NOMO-1 treated with DMSO at 0.1 percent for 48 hours (cell line): ENCODE results near the gene FERD3L.

Source experiments
- DNase-seq: peaks from one replicate; lab custom pipeline; 2025; ENCODE audit not compliant: unreplicated experiment; lab: John Stamatoyannopoulos, UW

Gene FERD3L

GRCh38 chr7:19117091-19117869, 27.9 kb downstream of the FERD3L start, which contains the start of gene TWIST1:
Gene TWIST1, minus strand, starts transcription at chr7:19117636. Its CDS starts 315 bp downstream, at chr7:19117321.
- DNase-seq = no peak

- DNase-seq = peak; percentile 11
These were observed 28.8 kb downstream of the FERD3L start for GRCh38 chr7:19116121-19117090.

GRCh38 chr7:19114551-19114855, 30.7 kb downstream of the FERD3L start:
- DNase-seq = no peak

GRCh38 chr7:19113855-19114550, 31.2 kb downstream of the FERD3L start:
- DNase-seq = no peak

GRCh38 chr7:19113002-19113350, 32.2 kb downstream of the FERD3L start:
- no peak for DNase-seq

GRCh38 chr7:19112274-19113001, 32.8 kb downstream of the FERD3L start:
- DNase-seq = no peak

- no peak for DNase-seq
These were observed 33.5 kb downstream of the FERD3L start for GRCh38 chr7:19111474-19112273.

- no peak for DNase-seq
These were observed 34.4 kb downstream of the FERD3L start for GRCh38 chr7:19110776-19111175.

GRCh38 chr7:19110026-19110730, 35.0 kb downstream of the FERD3L start:
- no peak for DNase-seq

GRCh38 chr7:19109000-19109946, 35.9 kb downstream of the FERD3L start:
- no peak for DNase-seq

GRCh38 chr7:19107356-19108146, 37.7 kb downstream of the FERD3L start:
- peak; percentile 52 for DNase-seq

- no peak for DNase-seq
These were observed 38.2 kb downstream of the FERD3L start for GRCh38 chr7:19107081-19107355.

GRCh38 chr7:19106241-19107080, 38.8 kb downstream of the FERD3L start:
- no peak for DNase-seq

- no peak for DNase-seq
These were observed 39.7 kb downstream of the FERD3L start for GRCh38 chr7:19105546-19105945.

GRCh38 chr7:19104811-19105210, 40.4 kb downstream of the FERD3L start:
- no peak for DNase-seq

- DNase-seq = no peak
These were observed 42.3 kb downstream of the FERD3L start for GRCh38 chr7:19102884-19103283.

- no peak for DNase-seq
These were observed 43.3 kb downstream of the FERD3L start for GRCh38 chr7:19101909-19102308.
